Endothelial cell of umbilical vein (primary cell): ENCODE data around the gene JUND. TPM values are rescaled to one million over a fixed set of nuclear protein-coding genes. Genes with fewer than 3 reads are reported as not detected.

Source experiments
- BruUV-seq: library from RNA; stranded (reverse); fragments of 400-500 nt; replicated peaks from 2 replicates; lab custom pipeline; 2021; lab: Mats Ljungman, UMichigan
- CTCF ChIA-PET: fragments of 300-600, 350-600 bp; sonication (Branson Sonifier 250); formaldehyde crosslinking; loops from one replicate; lab custom pipeline; 2021; ENCODE audit warnings: antibody characterized with exemption, inconsistent platforms; lab: Charles Lee
- POLR2A ChIA-PET: fragments of 300-600, 350-600 bp; sonication (Branson Sonifier 250); formaldehyde crosslinking; loops from one replicate; lab custom pipeline; 2021; ENCODE audit warnings: antibody characterized with exemption, inconsistent platforms; lab: Charles Lee
- DNase-seq: peaks from one replicate; pipeline ENCODE4 v3.0.0-alpha.2; 2011; ENCODE audit warnings: low read depth, low spot score
- FAIRE-seq: peaks from 2 replicates; lab custom pipeline; 2011; peaks lifted over from hg19 to GRCh38; lab: Jason Lieb, UNC
- H2AFZ ChIP-seq: 2 replicates; pipeline ENCODE4 v1.6.0; 2012; ENCODE audit warnings: low read depth, low read length, control low read depth, inconsistent platforms
- H3K27ac ChIP-seq: 2 replicates; pipeline ENCODE4 v1.5.1; 2011; ENCODE audit warnings: low read depth, mild to moderate bottlenecking, control low read depth, low read length, moderate library complexity; ENCODE audit not compliant: insufficient read depth
- H3K27me3 ChIP-seq, 2 experiments: 2 replicates each; pipeline versions ENCODE4 v1.6.0 to v1.6.1; 2011; ENCODE audit warnings: low read length in 2 of 2, mixed read lengths in 1 of 2; ENCODE audit not compliant: control insufficient read depth in 2 of 2, insufficient read depth in 2 of 2
- H3K36me3 ChIP-seq, 2 experiments: 2 replicates in 1 of 2; 3 replicates in 1 of 2; pipeline ENCODE4 v1.5.1; 2011; ENCODE audit warnings: low read length in 2 of 2, mild to moderate bottlenecking in 1 of 2, moderate library complexity in 1 of 2; ENCODE audit not compliant: control insufficient read depth in 2 of 2, insufficient read depth in 2 of 2; ENCODE audit errors: extremely low read depth in 1 of 2
- H3K4me1 ChIP-seq: 3 replicates; pipeline ENCODE4 v1.5.1; 2011; ENCODE audit warnings: mild to moderate bottlenecking, low read length; ENCODE audit not compliant: control insufficient read depth, insufficient read depth; ENCODE audit errors: extremely low read depth
- H3K4me2 ChIP-seq: 2 replicates; pipeline ENCODE4 v1.6.1; 2011; ENCODE audit warnings: low read length, control low read depth, mixed read lengths; ENCODE audit not compliant: insufficient read depth
- H3K4me3 ChIP-seq, 3 experiments: fragments of 200-600 bp in 1 of 3; sonication (generic), shearing (Covaris generic) in 1 of 3; replicated peaks in 1 of 3; 2 replicates each; pipeline ENCODE4 v1.5.1; 2011 to 2016; ENCODE audit warnings: control low read depth in 3 of 3, low read length in 3 of 3, mild to moderate bottlenecking in 2 of 3, inconsistent platforms in 1 of 3, low read depth in 1 of 3, moderate library complexity in 1 of 3; ENCODE audit not compliant: insufficient read depth in 1 of 3
- H3K79me2 ChIP-seq: 2 replicates; pipeline ENCODE4 v1.6.0; 2012; ENCODE audit warnings: low read length, inconsistent platforms; ENCODE audit not compliant: control insufficient read depth, insufficient read depth
- H3K9ac ChIP-seq: replicated peaks from 2 replicates; pipeline ENCODE3; 2011; ENCODE audit warnings: low read length, control low read depth; ENCODE audit not compliant: insufficient read depth; ENCODE audit errors: extremely low read depth
- H3K9me1 ChIP-seq: replicated peaks from 3 replicates; pipeline ENCODE4 v1.6.0; 2011; ENCODE audit warnings: mild to moderate bottlenecking, low read length; ENCODE audit not compliant: control insufficient read depth, insufficient read depth; ENCODE audit errors: extremely low read depth
- H3K9me3 ChIP-seq: replicated peaks from 2 replicates; pipeline ENCODE4 v1.5.1; 2012; ENCODE audit warnings: low read length, inconsistent platforms; ENCODE audit not compliant: control insufficient read depth, insufficient read depth
- H4K20me1 ChIP-seq: replicated peaks from 2 replicates; pipeline ENCODE3; 2011; ENCODE audit warnings: mild to moderate bottlenecking, low read length; ENCODE audit not compliant: control insufficient read depth, insufficient read depth; ENCODE audit errors: extremely low read depth
- CTCF ChIP-seq, 2 donors: IDR thresholded peaks; 1 replicate in 1 of 2; 2 replicates in 1 of 2; pipeline ENCODE4 v1.5.1; 2011; ENCODE audit warnings: low read length in 2 of 2, mild to moderate bottlenecking in 2 of 2, moderate library complexity in 2 of 2, control low read depth in 1 of 2, inconsistent platforms in 1 of 2, low read depth in 1 of 2; ENCODE audit not compliant: insufficient read depth in 1 of 2; ENCODE audit errors: extremely low read depth in 1 of 2
- EZH2 ChIP-seq: IDR thresholded peaks from 2 replicates; pipeline ENCODE4 v1.6.1; 2012; ENCODE audit warnings: borderline replicate concordance, low read depth, mild to moderate bottlenecking, moderate library complexity, low read length, inconsistent platforms; ENCODE audit not compliant: severe bottlenecking
- FOS ChIP-seq: IDR thresholded peaks from 2 replicates; pipeline ENCODE4 v1.6.1; 2011; ENCODE audit warnings: mild to moderate bottlenecking, low read length, moderate library complexity, borderline replicate concordance; ENCODE audit not compliant: insufficient read depth
- GATA2 ChIP-seq: IDR thresholded peaks from 2 replicates; pipeline ENCODE4 v1.7.0; 2011; ENCODE audit warnings: low read depth, mild to moderate bottlenecking, moderate library complexity, mixed read lengths, low read length; ENCODE audit not compliant: insufficient read length, insufficient read depth
- JUN ChIP-seq: IDR thresholded peaks from 2 replicates; pipeline ENCODE4 v1.6.1; 2011; ENCODE audit warnings: borderline replicate concordance, low read depth; ENCODE audit not compliant: insufficient read length, insufficient read depth
- MYC ChIP-seq: IDR thresholded peaks from one replicate; pipeline ENCODE4 v1.6.1; 2011; ENCODE audit warnings: mild to moderate bottlenecking, low read depth, low read length
- POLR2A ChIP-seq: IDR thresholded peaks from 2 replicates; pipeline ENCODE4 v1.6.1; 2012; ENCODE audit warnings: low read depth, mild to moderate bottlenecking, control low read depth, low read length
- POLR2AphosphoS5 ChIP-seq: IDR thresholded peaks from 2 replicates; pipeline ENCODE4 v1.6.1; 2012; ENCODE audit warnings: low read depth, mild to moderate bottlenecking, control low read depth, low read length, moderate library complexity; ENCODE audit not compliant: insufficient read depth
- dilution Hi-C: fragments of 300-500 bp; cut with MboI; formaldehyde crosslinking; loops from one replicate; pipeline ENCODE4 v1.15.0; 2019; ENCODE audit warnings: low sequenced_read_pairs; ENCODE audit not compliant: extremely low pct_ligation_motif_present
- intact Hi-C: fragments of 100-400 bp; cut with micrococcal nuclease; formaldehyde crosslinking; loops from one replicate; pipeline ENCODE4 v1.10.0; 2022
- polyA plus RNA-seq, 4 experiments: library from polyadenylated mRNA; depleted of rRNA in 3 of 4; stranded (reverse) in 3 of 4; unstranded in 1 of 4; fragments of >200 nt; gene quantifications; 2 replicates each; pipeline versions ENCODE4 v1.2.1 to v1.2.3, GENCODE V29; 2011 to 2012; ENCODE audit warnings: missing spikeins in 1 of 4
- total RNA-seq: library from RNA; stranded (reverse); gene quantifications from 2 replicates; pipeline ENCODE4 v1.2.3, GENCODE V29; 2021
- TF ChIP-seq, protein P1 (sequence below): IDR thresholded peaks from 2 replicates; pipeline ENCODE4 v1.6.1; 2011; ENCODE audit not compliant: insufficient read depth, insufficient read length

The JUND gene
- total and polyA plus RNA-seq, 2 donors (not counting 3 experiments of a cell fraction or from before 2014, with no cell fraction given) = 91.4 to 130 TPM

GRCh38 chr19:18261474-18261873 is 19.9 kb downstream of the JUND start:
- Histone ChIP-seq H3K4me1 (no peaks in the 10 kb centered on the region), H3K9ac (no peak overlapping the region), H3K79me2 (no peaks in the 10 kb centered on the region), H3K27me3 (no peaks in the 10 kb centered on the region), H3K4me3 (no peak overlapping the region), H3K27ac (no peak overlapping the region), H4K20me1 (no peaks in the 10 kb centered on the region), H3K4me2 (no peak overlapping the region), H3K9me3 (no peaks in the 10 kb centered on the region), H3K36me3 (peaks cover 0 to 2% of the 10 kb centered on the region in 2 experiments), H3K9me1 (no peaks in the 10 kb centered on the region), H2AFZ (no peak overlapping the region)
- BruUV-seq = no TSS peak
- no peak for TF ChIP-seq GATA2
- TF ChIP-seq POLR2AphosphoS5 = no peak
- no peak for TF ChIP-seq JUN
- TF ChIP-seq CTCF (IDR thresholded peaks at IDR 0.05; ENCODE audit: extremely low read depth in 1 of 2, insufficient read depth in 1 of 2, low read depth in 1 of 2, low read length in 2 of 2) = no peak
- no peak for TF ChIP-seq POLR2A
- no peak for TF ChIP-seq MYC
- TF ChIP-seq EZH2 = no peak
- no peak for TF ChIP-seq FOS
- TF ChIP-seq, protein P1, sequence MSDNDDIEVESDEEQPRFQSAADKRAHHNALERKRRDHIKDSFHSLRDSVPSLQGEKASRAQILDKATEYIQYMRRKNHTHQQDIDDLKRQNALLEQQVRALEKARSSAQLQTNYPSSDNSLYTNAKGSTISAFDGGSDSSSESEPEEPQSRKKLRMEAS = no peak
- FAIRE-seq = no peak
- DNase-seq = no peak
- dilution Hi-C loops = no loop called here
- ChIA-PET POLR2A (no interaction called here), CTCF (interaction anchor here (1.0 to 2.5 kb wide), 4 partner anchors 10 to 148 kb away, joined by 4 to 14 read pairs (median 6); no protein-coding TSS in a partner anchor)
- intact Hi-C loops = no loop called here
